ENCODE data around the gene CRBN. TPM values are rescaled to one million over a fixed set of nuclear protein-coding genes. Genes with fewer than 3 reads are reported as not detected.

The CRBN gene
- total and polyA plus RNA-seq, 2 donors (not counting 3 experiments of a cell fraction or from before 2014, with no cell fraction given) = 25.2 to 36.1 TPM

- POLR2A ChIA-PET = interaction anchor here (0.7 kb wide), 1 partner anchor 12 kb away, joined by 5 read pairs; no protein-coding TSS in a partner anchor
- dilution Hi-C loops (cut with MboI; ENCODE audit: extremely low pct_ligation_motif_present, low sequenced_read_pairs) = no loop called here
- peak; percentile 52 for FAIRE-seq
These were observed 8.5 kb downstream of the CRBN start for GRCh38 chr3:3170998-3171397.

More at GRCh38 chr3:3170998-3171397, 8.5 kb downstream of the CRBN start:
- Histone ChIP-seq H3K36me3 (ENCODE audit: control insufficient read depth in 2 of 2, extremely low read depth in 1 of 2, insufficient read depth in 2 of 2, low read length in 2 of 2) (peaks cover 4 to 9% of the 10 kb centered on the region in 2 experiments), H2AFZ (ENCODE audit: low read depth, low read length) (no peak overlapping the region), H4K20me1 (replicated peaks; ENCODE audit: control insufficient read depth, extremely low read depth, insufficient read depth, low read length) (no peaks in the 10 kb centered on the region), H3K4me2 (ENCODE audit: insufficient read depth, low read length) (no peak overlapping the region), H3K79me2 (ENCODE audit: control insufficient read depth, insufficient read depth, low read length) (peaks cover 3% of the 10 kb centered on the region), H3K4me3 (replicated peaks in 1 of 3; ENCODE audit: insufficient read depth in 1 of 3, low read depth in 1 of 3, low read length in 3 of 3) (no peak overlapping the region), H3K9me1 (replicated peaks; ENCODE audit: control insufficient read depth, extremely low read depth, insufficient read depth, low read length) (no peaks in the 10 kb centered on the region), H3K27me3 (ENCODE audit: control insufficient read depth in 2 of 2, insufficient read depth in 2 of 2, low read length in 2 of 2) (no peaks in the 10 kb centered on the region), H3K9ac (replicated peaks; ENCODE audit: extremely low read depth, insufficient read depth, low read length) (no peak overlapping the region), H3K27ac (ENCODE audit: insufficient read depth, low read depth, low read length) (no peak overlapping the region), H3K9me3 (replicated peaks; ENCODE audit: control insufficient read depth, insufficient read depth, low read length) (no peaks in the 10 kb centered on the region), H3K4me1 (ENCODE audit: control insufficient read depth, extremely low read depth, insufficient read depth, low read length) (peaks cover 20% of the 10 kb centered on the region)
- intact Hi-C loops (cut with micrococcal nuclease) = loop anchor here (10.0 kb wide), 1 partner anchor 1324 kb away; the partner anchor contains the start of gene ITPR1
- peak; percentile 76 for DNase-seq (ENCODE audit: low read depth, low spot score)
- peak; percentile 31 to 40 for TF ChIP-seq CTCF (IDR thresholded peaks at IDR 0.05; ENCODE audit: extremely low read depth in 1 of 2, insufficient read depth in 1 of 2, low read depth in 1 of 2, low read length in 2 of 2)
- TF ChIP-seq, protein P1, sequence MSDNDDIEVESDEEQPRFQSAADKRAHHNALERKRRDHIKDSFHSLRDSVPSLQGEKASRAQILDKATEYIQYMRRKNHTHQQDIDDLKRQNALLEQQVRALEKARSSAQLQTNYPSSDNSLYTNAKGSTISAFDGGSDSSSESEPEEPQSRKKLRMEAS (IDR thresholded peaks at IDR 0.05; ENCODE audit: insufficient read depth, insufficient read length) = no peak
- BruUV-seq (replicated peaks) = no TSS peak
- CTCF ChIA-PET = no interaction called here
